Kidney (tissue), 14 donors: ENCODE results near the gene STPG2. TPM values are rescaled to one million over a fixed set of nuclear protein-coding genes. Genes with fewer than 3 reads are reported as not detected.

ENCODE experiments used
- DNase-seq, 5 donors: peaks; one replicate each; pipeline ENCODE4 v3.0.0-alpha.2; 2013 to 2020
- FAIRE-seq: peaks from 2 replicates; lab custom pipeline; 2012; peaks lifted over from hg19 to GRCh38; lab: Jason Lieb, UNC
- H3K27ac ChIP-seq, 2 donors: one replicate each; pipeline ENCODE4 v1.7.0; 2013; ENCODE audit warnings: low read depth in 2 of 2, low read length in 2 of 2, inconsistent platforms in 1 of 2
- H3K27me3 ChIP-seq: one replicate; pipeline ENCODE4 v1.7.1; 2013; ENCODE audit warnings: low read length, inconsistent platforms; ENCODE audit not compliant: control insufficient read depth, insufficient read depth
- H3K36me3 ChIP-seq, 3 donors: one replicate each; pipeline versions ENCODE4 v1.7.0 to v1.7.1; 2013; ENCODE audit warnings: low read length in 3 of 3, control low read depth in 1 of 3, inconsistent platforms in 1 of 3; ENCODE audit not compliant: insufficient read depth in 3 of 3, control insufficient read depth in 2 of 3
- H3K4me1 ChIP-seq, 3 donors: one replicate each; pipeline versions ENCODE4 v1.7.0 to v1.7.1; 2013; ENCODE audit warnings: low read length in 3 of 3, inconsistent platforms in 1 of 3, low read depth in 1 of 3; ENCODE audit not compliant: control insufficient read depth in 2 of 3, insufficient read depth in 2 of 3
- H3K4me3 ChIP-seq, 3 donors: one replicate each; pipeline versions ENCODE4 v1.7.0 to v1.8.1; 2013; ENCODE audit warnings: low read length in 3 of 3, control low read depth in 1 of 3, inconsistent platforms in 1 of 3
- H3K9ac ChIP-seq, 3 donors: one replicate each; pipeline versions ENCODE4 v1.7.0 to v1.7.1; 2013; ENCODE audit warnings: low read length in 3 of 3, control low read depth in 1 of 3, inconsistent platforms in 1 of 3
- H3K9me3 ChIP-seq, 3 donors: one replicate each; pipeline versions ENCODE4 v1.7.0 to v1.7.1; 2013; ENCODE audit warnings: low read length in 3 of 3, control low read depth in 1 of 3, inconsistent platforms in 1 of 3; ENCODE audit not compliant: control insufficient read depth in 2 of 3, insufficient read depth in 1 of 3
- intact Hi-C: fragments of 100-400 bp; cut with DNase I; formaldehyde crosslinking; loops from one replicate; pipeline ENCODE4 v1.11.1; 2022
- polyA plus RNA-seq: library from polyadenylated mRNA; stranded (reverse); fragments of 350-450 nt; fragmentation: Illumina TruSeq; extraction: RNeasy Lipid Tissue Mini Kit (QIAGEN cat#74804); gene quantifications from one replicate; pipeline ENCODE4 v1.2.3, GENCODE V29; 2014; ENCODE audit warnings: low read depth, low replicate concordance; ENCODE audit not compliant: insufficient read depth
- total RNA-seq: library from RNA; stranded (reverse); fragmentation: NEBNext Ultra II Directional; extraction: Animal tissue kit (Norgen Biotek cat#: 25700); gene quantifications from one replicate; pipeline ENCODE4 v1.2.1, GENCODE V29; 2021
- TF ChIP-seq, protein P1 (sequence below): IDR thresholded peaks from 3 replicates; pipeline ENCODE4 v1.5.1; 2012; ENCODE audit warnings: mild to moderate bottlenecking, moderate library complexity, borderline replicate concordance; ENCODE audit not compliant: insufficient read depth; ENCODE audit errors: extremely low read depth
- donor health status: control.
- donor health status: control.
- donor health status: control.
- donor health status: control.
- donor health status: control.
- donor health status: DM: yes; HTN: yes; CAD: no.
- donor health status: Normal renal cell carcinoma (clear cell type).

STPG2 gene
- total and polyA plus RNA-seq, 2 donors from 2014 or later: 0.43 to 1.1 TPM

DNA sequence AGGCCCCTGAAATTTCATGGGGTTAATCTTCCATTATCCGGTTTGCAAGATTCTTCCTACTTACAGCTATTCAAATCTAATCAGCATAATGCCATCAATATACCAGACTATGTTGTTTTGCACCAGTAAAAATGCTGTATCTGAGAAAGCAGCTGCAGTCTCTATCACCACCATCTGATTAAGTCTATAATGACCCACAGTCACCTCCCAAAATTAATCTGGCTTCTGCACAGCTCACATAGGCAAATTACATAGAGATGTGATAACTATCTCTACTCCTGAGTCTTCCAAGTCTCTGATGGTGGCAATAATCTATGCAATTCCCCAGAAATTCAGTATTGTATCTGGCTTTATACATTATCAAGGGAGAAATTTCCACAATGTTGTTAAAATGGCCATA, 113.2 kb downstream of the STPG2 start:
- Histone ChIP-seq H3K27ac (no peak overlapping the region), H3K4me3 (no peak overlapping the region), H3K27me3 (no peaks in the 10 kb centered on the region), H3K36me3 (no peaks in the 10 kb centered on the region), H3K9ac (no peak overlapping the region), H3K4me1 (no peaks in the 10 kb centered on the region), H3K9me3 (no peaks in the 10 kb centered on the region)
- DNase-seq: no peak
- intact Hi-C loops: no loop called here
- TF ChIP-seq, protein P1, sequence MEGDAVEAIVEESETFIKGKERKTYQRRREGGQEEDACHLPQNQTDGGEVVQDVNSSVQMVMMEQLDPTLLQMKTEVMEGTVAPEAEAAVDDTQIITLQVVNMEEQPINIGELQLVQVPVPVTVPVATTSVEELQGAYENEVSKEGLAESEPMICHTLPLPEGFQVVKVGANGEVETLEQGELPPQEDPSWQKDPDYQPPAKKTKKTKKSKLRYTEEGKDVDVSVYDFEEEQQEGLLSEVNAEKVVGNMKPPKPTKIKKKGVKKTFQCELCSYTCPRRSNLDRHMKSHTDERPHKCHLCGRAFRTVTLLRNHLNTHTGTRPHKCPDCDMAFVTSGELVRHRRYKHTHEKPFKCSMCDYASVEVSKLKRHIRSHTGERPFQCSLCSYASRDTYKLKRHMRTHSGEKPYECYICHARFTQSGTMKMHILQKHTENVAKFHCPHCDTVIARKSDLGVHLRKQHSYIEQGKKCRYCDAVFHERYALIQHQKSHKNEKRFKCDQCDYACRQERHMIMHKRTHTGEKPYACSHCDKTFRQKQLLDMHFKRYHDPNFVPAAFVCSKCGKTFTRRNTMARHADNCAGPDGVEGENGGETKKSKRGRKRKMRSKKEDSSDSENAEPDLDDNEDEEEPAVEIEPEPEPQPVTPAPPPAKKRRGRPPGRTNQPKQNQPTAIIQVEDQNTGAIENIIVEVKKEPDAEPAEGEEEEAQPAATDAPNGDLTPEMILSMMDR: no peak
- no peak for FAIRE-seq

DNA sequence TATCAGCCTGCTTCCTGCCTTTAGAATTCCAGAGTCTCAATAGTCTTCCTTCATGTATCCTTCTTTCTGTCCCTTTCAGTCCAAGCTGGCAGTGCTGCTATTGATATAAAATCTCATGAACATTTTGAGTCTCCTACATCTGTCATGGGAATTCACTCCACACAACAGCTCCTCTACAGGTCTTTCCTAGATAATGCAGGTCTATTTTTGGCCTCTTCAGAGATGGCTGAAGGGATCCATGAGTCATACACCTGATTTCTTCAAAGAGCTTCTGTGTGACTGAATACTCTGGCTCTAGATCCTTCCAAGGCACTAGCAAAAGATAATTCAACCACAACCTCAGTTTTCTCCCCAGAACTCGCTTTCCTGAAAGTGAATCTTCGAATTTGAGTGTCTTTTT, 115.4 kb downstream of the STPG2 start:
- H3K4me3 ChIP-seq: no peak overlapping the region
- H3K27ac ChIP-seq: no peak overlapping the region
- no peak for DNase-seq
- no peaks in the 10 kb centered on the region for H3K27me3 ChIP-seq
- no peaks in the 10 kb centered on the region for H3K36me3 ChIP-seq
- FAIRE-seq: no peak
- no peaks in the 10 kb centered on the region for H3K9me3 ChIP-seq
- H3K9ac ChIP-seq: no peak overlapping the region
- TF ChIP-seq, protein P1: no peak
- intact Hi-C loops: no loop called here
- no peaks in the 10 kb centered on the region for H3K4me1 ChIP-seq

DNA sequence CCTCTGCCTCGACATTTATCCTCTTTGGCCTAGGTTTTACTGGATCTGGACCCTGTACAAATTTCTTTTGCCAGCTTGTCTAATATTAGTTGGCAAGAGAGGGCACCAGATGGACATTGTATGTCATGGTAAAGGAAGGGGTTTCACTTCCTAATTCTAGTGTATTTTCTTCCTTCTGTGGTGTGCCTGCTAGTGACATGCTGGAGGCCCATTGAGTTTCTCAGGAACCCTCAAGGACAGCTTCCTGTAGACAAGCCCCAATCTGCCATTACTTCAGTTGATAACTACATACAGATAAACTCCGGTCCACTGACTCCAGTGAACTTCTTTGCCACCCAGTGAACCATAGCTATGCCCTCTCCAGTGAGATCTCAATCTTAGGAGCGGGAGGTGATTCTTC, 116.9 kb downstream of the STPG2 start:
- DNase-seq: no peak
- intact Hi-C loops: no loop called here
- FAIRE-seq: no peak
- Histone ChIP-seq H3K27me3 (no peaks in the 10 kb centered on the region), H3K4me3 (no peak overlapping the region), H3K9ac (no peak overlapping the region), H3K27ac (no peak overlapping the region), H3K4me1 (no peaks in the 10 kb centered on the region), H3K36me3 (no peaks in the 10 kb centered on the region), H3K9me3 (no peaks in the 10 kb centered on the region)
- TF ChIP-seq, protein P1: no peak

DNA sequence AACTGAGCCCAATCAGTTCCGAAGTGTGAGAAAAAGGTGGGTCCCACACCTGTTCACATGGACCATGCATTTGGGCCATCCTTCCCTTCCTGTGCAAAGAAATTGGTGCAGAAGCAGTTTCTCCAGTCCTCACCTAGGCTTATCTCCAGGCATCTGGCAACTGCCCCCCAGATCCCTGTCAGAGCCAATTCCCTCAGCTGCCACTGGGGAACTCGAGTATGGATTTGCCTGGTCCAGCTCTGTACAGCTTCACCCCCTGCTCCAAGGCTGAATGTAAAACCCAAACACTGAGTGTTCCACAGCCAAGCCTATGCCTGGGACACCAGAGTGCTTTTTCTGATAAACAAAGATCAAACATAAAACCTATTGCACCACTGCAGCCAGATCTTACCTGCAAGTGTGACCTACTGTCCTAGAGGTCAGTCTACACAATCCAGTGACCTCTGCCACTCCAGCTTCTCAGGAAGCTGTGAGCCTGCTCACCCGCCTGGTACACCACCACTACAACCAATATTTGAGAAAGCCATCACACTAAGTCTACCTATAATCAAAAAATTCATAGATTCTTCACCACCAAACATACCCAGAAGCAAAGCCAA, 136.4 kb downstream of the STPG2 start:
- H3K4me1 ChIP-seq: no peaks in the 10 kb centered on the region
- intact Hi-C loops: no loop called here
- no peak for FAIRE-seq
- TF ChIP-seq, protein P1: no peak
- H3K27me3 ChIP-seq: no peaks in the 10 kb centered on the region
- no peak overlapping the region for H3K9ac ChIP-seq
- H3K36me3 ChIP-seq: no peaks in the 10 kb centered on the region
- no peak overlapping the region for H3K27ac ChIP-seq
- DNase-seq: no peak
- H3K4me3 ChIP-seq: no peak overlapping the region
- peaks cover 0 to 13% (median 7%) of the 10 kb centered on the region in 3 donors for H3K9me3 ChIP-seq
